ENCODE data around the gene TAF15.

Gene TAF15

DNA sequence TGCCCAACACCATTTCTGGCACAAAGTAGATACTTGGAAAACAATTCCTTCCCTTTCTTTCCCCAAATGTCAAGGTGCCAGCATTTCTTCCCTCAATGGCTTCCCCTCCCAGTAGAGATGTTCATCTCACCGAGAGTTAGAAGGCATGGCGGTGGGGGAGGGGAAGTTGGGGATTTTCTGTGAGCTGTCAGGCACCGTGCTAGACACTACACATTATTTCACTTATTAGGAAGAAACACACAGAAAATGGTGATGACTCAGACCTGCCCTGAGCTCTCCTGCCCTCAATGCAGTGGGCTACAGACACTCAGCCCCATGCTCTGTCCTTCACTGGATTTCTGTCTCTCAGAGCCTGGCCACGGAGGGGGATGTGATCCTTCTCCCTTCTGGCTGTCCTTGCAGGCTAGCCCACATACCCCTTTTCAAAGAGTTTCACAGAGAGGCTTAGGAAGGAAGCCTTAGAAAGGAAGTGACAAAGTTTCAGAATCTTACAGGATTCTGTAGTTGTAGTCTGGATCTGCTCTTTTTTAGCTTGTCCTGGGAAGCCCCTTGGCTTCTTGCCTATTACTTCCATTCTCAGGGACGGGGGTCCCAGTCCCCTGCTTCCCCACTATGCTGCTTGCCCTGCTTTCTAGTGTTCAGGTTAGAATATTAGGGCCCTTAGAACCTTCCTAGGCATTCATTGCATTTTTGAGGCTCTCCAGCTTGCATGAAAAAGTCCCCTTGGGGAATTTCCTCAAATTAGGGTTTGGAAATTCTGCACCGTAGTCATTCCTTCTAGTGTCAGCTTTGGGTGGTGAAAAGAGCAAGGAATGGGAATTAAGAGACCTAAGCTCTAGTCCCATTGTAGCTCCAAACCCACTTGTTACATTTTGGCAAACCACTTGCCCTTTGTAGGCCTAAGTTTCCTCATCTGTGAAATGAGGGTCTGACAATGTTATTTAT, 83.1 kb downstream of the TAF15 start:
- TF ChIP-seq, protein P1, sequence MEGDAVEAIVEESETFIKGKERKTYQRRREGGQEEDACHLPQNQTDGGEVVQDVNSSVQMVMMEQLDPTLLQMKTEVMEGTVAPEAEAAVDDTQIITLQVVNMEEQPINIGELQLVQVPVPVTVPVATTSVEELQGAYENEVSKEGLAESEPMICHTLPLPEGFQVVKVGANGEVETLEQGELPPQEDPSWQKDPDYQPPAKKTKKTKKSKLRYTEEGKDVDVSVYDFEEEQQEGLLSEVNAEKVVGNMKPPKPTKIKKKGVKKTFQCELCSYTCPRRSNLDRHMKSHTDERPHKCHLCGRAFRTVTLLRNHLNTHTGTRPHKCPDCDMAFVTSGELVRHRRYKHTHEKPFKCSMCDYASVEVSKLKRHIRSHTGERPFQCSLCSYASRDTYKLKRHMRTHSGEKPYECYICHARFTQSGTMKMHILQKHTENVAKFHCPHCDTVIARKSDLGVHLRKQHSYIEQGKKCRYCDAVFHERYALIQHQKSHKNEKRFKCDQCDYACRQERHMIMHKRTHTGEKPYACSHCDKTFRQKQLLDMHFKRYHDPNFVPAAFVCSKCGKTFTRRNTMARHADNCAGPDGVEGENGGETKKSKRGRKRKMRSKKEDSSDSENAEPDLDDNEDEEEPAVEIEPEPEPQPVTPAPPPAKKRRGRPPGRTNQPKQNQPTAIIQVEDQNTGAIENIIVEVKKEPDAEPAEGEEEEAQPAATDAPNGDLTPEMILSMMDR (IDR thresholded peaks at IDR 0.05; ENCODE audit: low read depth, low read length) = no peak
- no peak overlapping the region for H3K4me3 ChIP-seq (ENCODE audit: low read depth, low read length)

DNA sequence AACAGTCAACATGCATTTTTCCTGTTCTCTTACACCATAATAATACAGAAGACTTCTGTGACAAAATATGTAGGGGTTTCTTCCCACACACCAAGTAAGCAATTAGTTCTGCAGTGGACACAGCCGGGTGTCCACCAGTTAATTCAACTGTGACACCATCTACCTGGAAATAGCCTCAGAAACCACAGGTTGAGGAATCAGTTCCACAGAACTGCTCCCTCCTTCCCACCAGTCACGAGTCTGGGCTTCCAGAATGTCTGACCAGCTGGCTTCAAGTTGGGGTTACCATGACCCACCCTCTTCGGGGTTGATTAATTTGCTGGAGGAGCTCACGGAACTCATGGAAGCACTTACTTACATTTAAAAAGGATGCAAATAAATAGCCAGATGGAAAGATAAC, 84.5 kb downstream of the TAF15 start:
- TF ChIP-seq, protein P1 (IDR thresholded peaks at IDR 0.05; ENCODE audit: low read depth, low read length) = no peak
- no peak overlapping the region for H3K4me3 ChIP-seq (ENCODE audit: low read depth, low read length)

DNA sequence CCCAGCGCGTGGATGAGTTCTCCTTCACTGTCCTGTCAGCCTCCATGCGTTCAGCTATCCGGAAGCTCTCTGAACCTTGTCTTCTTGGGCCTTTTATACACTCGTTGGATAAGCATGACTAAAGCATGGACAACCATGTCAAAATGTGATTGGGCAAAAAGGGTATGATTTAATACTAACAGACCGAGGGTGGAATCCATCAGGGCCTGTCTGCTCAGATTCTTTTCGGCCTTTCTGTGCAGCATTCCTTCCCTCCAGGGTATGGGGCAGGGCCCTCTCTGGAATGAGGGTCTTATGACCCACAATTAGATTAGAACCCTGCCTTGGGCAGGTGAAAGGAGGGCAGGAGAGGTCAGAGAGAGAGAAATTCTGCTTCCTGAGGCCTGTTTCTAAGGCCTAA, 84.9 kb downstream of the TAF15 start:
- no peak overlapping the region for H3K4me3 ChIP-seq (ENCODE audit: low read depth, low read length)
- TF ChIP-seq, protein P1 (IDR thresholded peaks at IDR 0.05; ENCODE audit: low read depth, low read length) = no peak

DNA sequence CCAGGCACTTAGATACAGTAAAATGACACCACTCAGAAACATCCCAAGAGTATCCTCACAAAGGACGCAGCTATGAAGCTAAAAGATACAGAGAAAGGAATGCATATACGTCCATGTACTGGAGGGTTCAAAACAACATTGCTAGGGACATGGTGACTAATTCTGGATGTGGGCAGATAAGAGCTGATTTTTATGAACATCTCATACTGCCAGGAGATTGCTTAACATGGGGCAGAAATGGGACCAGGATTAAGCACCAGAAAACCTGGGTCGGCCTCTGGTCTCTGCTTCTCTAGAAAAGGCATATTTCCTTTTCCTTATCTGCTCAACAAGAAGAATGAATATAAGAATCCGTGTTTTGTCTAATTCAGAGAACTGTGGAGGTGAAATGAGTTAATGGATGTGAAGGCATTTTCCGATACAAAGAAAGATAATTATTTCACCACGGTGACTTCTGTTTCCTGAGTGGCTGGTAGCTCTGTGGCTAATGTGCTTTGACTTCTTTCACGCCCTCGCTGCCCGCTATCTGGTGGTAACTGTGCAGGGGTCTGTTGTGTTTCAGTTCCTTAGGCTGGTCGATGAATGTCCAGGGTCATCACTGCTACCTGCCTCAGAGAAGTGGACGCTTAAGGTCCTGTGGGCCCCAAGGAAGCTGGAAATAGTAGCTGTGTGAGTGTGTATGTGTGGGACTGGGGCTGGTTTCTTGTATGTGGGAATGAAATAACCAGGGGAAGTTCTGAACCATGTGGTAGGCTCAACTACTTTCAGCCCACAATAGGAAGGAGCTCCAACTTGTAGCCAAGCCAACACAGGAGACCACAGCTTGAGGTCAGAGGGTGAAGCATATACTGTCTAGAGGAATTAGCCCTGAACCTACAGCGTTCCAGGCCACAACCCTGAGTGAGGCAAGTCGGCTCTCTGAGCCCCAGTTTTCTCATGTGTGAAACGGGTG, 86.6 kb downstream of the TAF15 start:
- TF ChIP-seq, protein P1 (IDR thresholded peaks at IDR 0.05; ENCODE audit: low read depth, low read length) = no peak
- H3K4me3 ChIP-seq (ENCODE audit: low read depth, low read length) = no peak overlapping the region

All from WI38 (cell line).